RPMI8226 (cell line): Measurements from ENCODE around the gene ADAP1.

Experiments
- DNase-seq: peaks from one replicate; pipeline ENCODE4 v3.0.0-alpha.2; 2015

Gene ADAP1

GRCh38 chr7:988426-988911, 34.0 kb upstream of the ADAP1 start:
- DNase-seq = no peak

GRCh38 chr7:987909-988308, 33.4 kb upstream of the ADAP1 start:
- no peak for DNase-seq

DNA sequence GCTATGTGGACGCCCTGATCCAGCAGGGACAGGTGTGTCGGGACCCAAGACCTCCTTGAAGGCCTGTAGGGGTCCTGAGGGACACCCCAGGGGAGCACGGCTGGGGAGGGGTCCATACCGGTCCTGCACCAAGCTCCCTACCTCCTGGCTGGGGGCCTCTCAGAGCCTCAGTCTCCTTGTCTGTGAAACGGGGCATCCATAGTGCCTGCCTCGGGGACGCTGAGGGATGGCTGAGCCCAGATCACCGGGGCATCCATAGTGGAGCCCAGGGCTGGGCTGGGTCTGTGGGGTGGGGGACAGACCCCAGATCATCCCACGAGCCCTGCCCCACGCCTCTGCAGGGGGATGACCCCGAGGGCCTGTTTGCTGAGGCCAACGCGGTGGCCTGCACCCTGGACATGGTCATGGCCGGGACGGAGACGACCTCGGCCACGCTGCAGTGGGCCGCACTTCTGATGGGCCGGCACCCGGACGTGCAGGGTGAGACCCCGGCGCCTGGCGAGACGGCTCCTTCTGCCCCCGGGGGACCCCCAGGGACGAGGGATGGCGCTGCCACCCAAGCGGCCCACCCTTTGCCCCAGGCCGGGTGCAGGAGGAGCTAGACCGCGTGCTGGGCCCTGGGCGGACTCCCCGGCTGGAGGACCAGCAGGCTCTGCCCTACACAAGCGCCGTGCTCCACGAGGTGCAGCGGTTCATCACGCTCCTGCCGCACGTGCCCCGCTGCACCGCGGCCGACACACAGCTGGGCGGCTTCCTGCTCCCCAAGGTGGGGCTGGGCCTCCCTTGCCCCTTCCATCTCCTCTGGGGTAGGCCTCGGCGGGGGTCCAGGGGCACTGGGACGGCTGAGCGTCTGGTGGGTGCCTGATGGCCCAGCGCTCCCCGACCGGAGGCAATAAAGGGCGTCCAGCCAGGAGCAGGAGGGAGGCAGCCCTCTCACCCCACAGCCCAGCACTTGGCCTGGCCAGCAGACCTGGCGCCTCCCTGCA, 32.6 kb upstream of the ADAP1 start:
- no peak for DNase-seq

GRCh38 chr7:985915-986741, 31.6 kb upstream of the ADAP1 start:
- DNase-seq = no peak

DNA sequence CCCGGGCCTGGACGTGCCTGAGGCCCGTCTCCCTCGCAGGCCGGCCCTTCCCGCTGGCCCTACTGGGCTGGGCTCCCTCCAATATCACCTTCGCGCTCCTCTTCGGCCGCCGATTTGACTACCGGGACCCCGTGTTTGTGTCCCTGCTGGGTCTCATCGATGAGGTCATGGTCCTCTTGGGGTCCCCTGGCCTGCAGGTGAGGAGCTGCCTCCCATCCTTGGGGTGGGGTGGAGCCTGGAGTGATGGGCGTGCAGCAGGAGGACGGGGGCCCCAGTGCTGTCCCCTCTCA, 30.6 kb upstream of the ADAP1 start:
- DNase-seq = no peak

GRCh38 chr7:984361-985126, 30.1 kb upstream of the ADAP1 start:
- DNase-seq = no peak

GRCh38 chr7:983616-984071, 29.2 kb upstream of the ADAP1 start:
- DNase-seq = no peak

DNA sequence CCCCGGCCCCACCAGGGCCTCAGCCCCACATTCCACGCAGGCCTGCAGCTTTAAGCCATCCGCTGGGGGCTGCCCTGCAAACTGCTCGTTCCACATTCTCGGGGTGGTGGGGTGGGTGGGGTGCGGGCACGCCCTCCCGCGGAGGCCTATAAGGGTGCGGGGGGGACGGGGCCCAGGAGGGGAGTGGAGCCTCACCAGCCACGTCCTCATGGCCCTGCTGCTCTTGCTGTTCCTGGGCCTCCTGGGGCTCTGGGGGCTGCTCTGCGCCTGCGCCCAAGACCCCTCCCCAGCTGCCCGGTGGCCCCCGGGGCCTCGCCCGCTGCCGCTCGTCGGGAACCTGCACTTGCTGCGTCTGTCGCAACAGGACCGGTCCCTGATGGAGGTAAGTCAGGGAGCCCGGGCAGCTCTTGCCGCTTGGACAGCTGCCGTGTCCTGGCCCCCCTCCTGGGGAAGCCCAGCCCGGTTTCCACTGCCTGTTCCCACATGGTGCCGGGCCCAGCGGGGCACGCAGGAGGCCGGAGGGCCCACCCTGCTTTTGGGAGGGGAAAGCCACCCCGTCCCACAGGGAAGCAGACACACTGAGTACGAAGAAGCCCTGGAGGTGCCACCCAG, 28.6 kb upstream of the ADAP1 start, which contains the start of gene CYP2W1:
Gene CYP2W1 (plus strand): TSS at position 178 of the 612 bp plus-strand sequence. CDS start 31 bp downstream, at position 209.
- DNase-seq = no peak

GRCh38 chr7:982511-983003, 28.1 kb upstream of the ADAP1 start:
- no peak for DNase-seq

- DNase-seq = no peak
Measured at GRCh38 chr7:981793-982510, 27.5 kb upstream of the ADAP1 start.

DNA sequence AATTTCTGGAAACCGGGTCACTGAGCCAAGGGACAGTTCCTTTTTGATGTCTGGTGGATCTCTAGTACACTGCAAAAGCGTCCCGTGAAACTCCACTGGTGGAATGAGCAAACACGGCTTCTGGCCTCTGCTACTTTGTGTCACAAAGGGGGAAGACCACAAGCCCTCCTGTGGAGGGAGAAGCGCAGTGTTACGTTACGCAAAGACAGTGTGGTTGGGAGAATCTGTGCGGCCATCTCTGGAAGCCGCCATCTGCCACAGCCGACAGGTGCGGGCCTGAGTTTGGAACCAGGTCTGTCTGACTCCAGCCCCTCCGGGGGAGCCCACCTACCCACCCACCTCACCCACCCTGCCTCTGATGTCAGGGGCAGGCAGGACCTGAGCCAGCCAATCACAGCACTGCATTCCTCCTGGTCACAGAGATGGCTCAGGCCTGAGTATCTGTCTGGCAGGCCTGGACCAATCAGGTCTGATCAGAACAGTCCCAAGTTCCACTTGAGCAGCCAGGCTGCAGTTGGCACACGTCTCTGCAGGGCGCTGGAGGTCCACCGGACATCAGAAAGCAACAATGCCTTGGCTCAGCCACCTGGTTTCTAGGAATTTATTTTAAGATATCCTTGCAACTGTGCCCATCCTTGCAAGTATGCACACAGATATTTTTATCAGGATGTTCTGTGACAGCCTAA, 25.5 kb upstream of the ADAP1 start:
- no peak for DNase-seq

DNA sequence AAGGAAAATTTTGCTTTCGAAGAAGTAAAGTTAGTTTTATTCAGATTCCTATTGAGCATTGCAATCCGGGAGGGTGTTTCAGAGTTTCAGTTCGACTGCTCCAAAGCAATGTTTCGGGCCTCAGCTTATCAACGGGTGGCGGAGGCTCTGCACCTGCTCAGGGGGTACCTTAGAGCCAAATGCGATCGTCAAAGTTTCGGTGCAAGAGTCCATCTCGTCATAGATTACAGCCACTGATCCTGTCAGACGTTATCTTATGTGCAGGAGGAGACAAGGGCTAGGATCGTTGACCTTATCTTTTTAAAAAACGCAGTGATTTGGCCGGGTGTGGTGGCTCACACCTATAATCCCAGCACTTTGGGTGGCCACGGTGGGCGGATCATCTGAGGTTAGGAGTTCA, 24.7 kb upstream of the ADAP1 start:
- DNase-seq = no peak

DNA sequence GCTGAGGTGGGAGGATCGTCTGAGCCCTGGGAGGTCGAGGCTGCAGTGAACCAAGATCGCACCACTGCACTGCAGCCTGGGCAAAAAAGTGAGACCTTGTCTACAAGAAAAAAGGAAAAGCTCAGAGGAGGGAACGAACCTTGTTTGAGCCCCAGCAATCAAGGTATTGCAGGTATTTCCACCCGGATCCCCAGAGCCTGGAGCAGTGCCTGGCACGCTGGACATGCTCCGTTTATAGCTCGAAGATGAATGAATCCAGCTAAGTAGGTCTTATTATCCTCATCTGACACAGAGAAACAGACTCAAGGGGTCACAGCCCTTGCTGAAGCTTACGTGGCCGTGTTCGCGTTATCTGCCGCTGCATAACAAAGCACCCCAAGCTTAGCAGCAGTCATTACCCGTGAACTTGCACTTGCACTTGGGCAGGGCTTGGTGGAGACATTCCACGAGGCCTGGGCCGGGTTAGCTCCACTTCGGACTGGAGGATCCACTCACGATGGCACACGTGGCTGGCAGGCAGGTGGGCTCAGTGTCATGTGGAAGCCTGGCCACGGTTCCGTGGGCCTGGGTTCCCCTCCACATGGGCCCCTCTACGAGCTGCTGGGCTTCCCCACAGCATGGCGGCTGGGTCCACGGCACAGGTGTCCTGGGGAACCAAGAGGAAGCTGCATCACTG, 24.1 kb upstream of the ADAP1 start:
- no peak for DNase-seq

GRCh38 chr7:978049-978346, 23.5 kb upstream of the ADAP1 start:
- no peak for DNase-seq

- DNase-seq = no peak
Measured at GRCh38 chr7:977326-978048, 23.0 kb upstream of the ADAP1 start.

DNA sequence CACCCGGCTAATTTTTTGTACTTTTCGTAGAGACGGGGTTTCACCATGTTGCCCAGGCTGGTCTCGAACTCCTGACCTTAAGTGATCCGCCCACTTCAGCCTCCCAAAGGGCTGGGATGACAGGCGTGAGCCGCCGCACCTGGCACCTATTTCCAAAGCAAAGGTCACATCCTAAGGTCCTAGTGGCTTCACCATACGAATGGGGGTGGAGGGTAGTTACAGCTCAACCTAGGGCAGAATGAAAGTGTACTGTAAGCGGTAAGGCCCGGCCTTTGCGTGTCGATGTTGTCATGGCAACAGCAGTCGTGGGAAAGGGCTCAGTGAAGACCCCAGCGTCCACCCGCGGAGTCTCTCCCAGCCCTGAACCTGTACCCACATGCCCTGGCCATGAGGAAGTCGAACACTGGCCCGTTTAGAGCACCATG, 22.4 kb upstream of the ADAP1 start:
- no peak for DNase-seq

DNA sequence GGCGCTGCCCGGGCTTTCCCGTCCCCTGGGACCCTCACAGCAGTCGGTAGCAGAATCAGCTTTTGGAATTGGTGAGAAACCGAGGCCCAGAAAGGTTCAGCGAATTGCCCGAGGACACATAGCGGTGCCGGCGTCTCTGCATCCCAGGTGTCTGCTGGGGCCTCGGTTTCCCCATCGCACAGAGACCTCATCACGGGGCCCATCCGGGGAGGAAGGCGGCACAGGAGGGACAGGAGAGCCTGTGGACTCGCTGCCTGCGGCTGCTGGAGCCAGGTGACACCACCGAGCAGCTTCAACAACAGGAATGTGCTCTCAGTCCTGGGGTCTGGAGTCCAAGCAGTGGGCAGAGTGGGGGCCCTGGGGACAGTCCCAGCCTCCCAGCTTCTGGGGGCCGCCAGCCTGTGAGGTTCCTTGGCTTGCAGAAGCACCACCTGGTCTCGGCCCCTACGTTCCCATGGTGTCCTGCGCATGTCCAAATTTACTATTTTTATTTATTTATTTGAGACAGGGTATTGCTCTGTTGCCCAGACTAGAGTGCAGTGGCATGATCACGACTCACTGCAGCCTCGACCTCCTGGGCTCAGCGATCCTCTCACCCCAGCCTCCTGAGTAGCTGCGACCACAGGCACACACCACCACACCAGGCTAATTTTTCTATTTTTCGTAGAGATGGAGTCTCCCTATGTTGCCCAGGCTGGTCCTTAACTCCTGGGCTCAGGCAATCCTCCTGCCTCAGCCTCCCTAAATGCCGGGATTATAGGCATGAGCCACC, 21.4 kb upstream of the ADAP1 start:
- DNase-seq = no peak

DNA sequence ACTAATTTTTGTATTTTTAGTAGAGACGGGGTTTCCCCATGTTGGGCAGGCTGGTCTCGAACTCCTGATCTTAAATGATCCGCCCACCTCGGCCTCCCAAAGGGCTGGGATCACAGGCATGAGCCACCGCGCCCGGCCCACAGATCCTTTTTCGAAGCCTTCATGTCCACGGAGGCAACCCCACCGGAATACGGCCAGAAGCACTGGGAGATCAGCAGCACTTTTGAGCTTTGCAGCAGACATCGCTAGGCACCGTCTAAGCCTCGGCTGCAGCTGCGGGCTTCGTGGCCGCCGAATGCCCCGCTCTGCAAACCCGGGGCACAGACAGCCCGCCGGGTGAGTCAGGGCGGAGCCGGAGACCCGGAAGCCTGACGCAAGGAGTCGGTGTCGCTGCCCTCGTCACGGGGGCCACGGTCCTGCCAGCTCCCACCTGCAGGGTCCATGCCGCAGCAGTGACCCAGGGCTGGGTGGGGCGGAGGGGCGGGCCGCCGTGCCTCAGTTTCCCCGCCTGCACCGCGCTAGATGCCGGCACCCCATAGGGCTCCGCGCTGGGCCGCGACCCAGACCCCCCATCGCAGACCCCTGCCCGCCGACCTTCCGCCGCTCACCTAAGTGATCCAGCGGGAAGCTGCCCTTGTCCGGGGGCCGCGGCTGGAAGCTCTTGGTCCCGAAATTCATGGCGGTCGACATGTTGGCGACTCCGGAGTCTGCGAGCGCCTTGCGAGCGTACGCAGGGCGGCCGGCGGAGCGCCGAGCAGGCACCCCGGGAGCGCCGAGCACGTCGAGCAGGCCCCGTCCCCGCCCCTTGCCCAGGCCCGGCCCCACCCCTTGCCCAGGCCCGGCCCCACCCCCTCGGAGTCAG, 20.6 kb upstream of the ADAP1 start, which contains the start of gene COX19:
Gene COX19 (minus strand): TSS at position 730 of the 862 bp plus-strand sequence. CDS start 40 bp downstream, at position 690.
- peak; percentile 94 for DNase-seq
